ENCODE results near the gene SEC14L1.

The SEC14L1 gene

GRCh38 chr17:77140166-77140877 is 447 bp upstream of the SEC14L1 start (continued):
- TF ChIP-seq ZFP41 (tag by site-specific recombination; IDR thresholded peaks at IDR 0.05; ENCODE audit: borderline replicate concordance) (no peak), ZFHX2 (tag by site-specific recombination; conservative IDR thresholded peaks at IDR 0.05) (peak; percentile 85), ZBTB11 (tag by site-specific recombination; conservative IDR thresholded peaks at IDR 0.05; ENCODE audit: low read depth) (peak; percentile 56; the same call in 1 of the 2 replicates), YY1 (tag by site-specific recombination; IDR thresholded peaks at IDR 0.05) (peak; percentile 72), ZNF292 (tag by site-specific recombination; IDR thresholded peaks at IDR 0.05; ENCODE audit: borderline replicate concordance, low read depth) (no peak), HOXA7 (CRISPR knock-in tag; IDR thresholded peaks at IDR 0.05; ENCODE audit: borderline replicate concordance) (no peak), OVOL3 (tag by site-specific recombination; IDR thresholded peaks at IDR 0.05) (peak; percentile 68; the same call in 1 of the 2 replicates), ZNF560 (tag by site-specific recombination; IDR thresholded peaks at IDR 0.05; ENCODE audit: borderline replicate concordance) (no peak), ZNF747 (tag by site-specific recombination; IDR thresholded peaks at IDR 0.05) (no peak), REST (tag by site-specific recombination; IDR thresholded peaks at IDR 0.05) (no peak; the same call in 1 of the 2 replicates), SP3 (tag by site-specific recombination; IDR thresholded peaks at IDR 0.05) (peak; percentile 97), ZNF645 (tag by site-specific recombination; IDR thresholded peaks at IDR 0.05) (no peak), FEZF1 (tag by site-specific recombination; IDR thresholded peaks at IDR 0.05) (no peak), TRIM28 (IDR thresholded peaks at IDR 0.05; ENCODE audit: borderline replicate concordance, low read length) (no peak), ZFP3 (tag by site-specific recombination; IDR thresholded peaks at IDR 0.05; ENCODE audit: low read depth) (no peak), ZNF549 (tag by site-specific recombination; IDR thresholded peaks at IDR 0.05) (no peak), ZBTB8A (tag by site-specific recombination; IDR thresholded peaks at IDR 0.05) (peak; percentile 77), ZNF791 (tag by site-specific recombination; IDR thresholded peaks at IDR 0.05) (no peak), ZNF2 (tag by site-specific recombination; IDR thresholded peaks at IDR 0.05) (peak; percentile 41; the same call in 1 of the 2 replicates), ZNF707 (tag by site-specific recombination; IDR thresholded peaks at IDR 0.05) (no peak), ZNF610 (tag by site-specific recombination; IDR thresholded peaks at IDR 0.05; ENCODE audit: borderline replicate concordance) (peak; percentile 79; the same call in 1 of the 2 replicates), ZNF391 (tag by site-specific recombination; IDR thresholded peaks at IDR 0.05; ENCODE audit: borderline replicate concordance, low read depth) (0 out of 2 replicates have a peak, but pooled peaks have one; percentile 90), ZNF624 (tag by site-specific recombination; IDR thresholded peaks at IDR 0.05) (no peak), ZNF558 (tag by site-specific recombination; IDR thresholded peaks at IDR 0.05) (no peak), ZNF26 (tag by site-specific recombination; IDR thresholded peaks at IDR 0.05) (no peak), ZNF274 (IDR thresholded peaks at IDR 0.05; ENCODE audit: low read length) (no peak), ZNF274 (tag by site-specific recombination; IDR thresholded peaks at IDR 0.05; ENCODE audit: borderline replicate concordance) (no peak), ZNF777 (tag by site-specific recombination; IDR thresholded peaks at IDR 0.05; ENCODE audit: borderline replicate concordance) (peak; percentile 40; the same call in 1 of the 2 replicates), ZNF660 (tag by site-specific recombination; IDR thresholded peaks at IDR 0.05) (no peak; the same call in 1 of the 2 replicates)
